ENCODE results near the gene FAHD1. TPM values are rescaled to one million over a fixed set of nuclear protein-coding genes. Genes with fewer than 3 reads are reported as not detected.

Gene FAHD1
- total RNA-seq, 2 donors from 2014 or later = 14.4 to 17.5 TPM

GRCh38 chr16:1800701-1801100 lies 26.3 kb upstream of the FAHD1 start:
- no peak for ATAC-seq (ENCODE audit: insufficient number of reproducible peaks, low FRiP score, low read depth)
- H3K27me3 ChIP-seq (replicated peaks; ENCODE audit: insufficient read depth) = no peaks in the 10 kb centered on the region
- TF ChIP-seq CTCF (IDR thresholded peaks at IDR 0.05) = no peak
- no peak overlapping the region for H3K4me3 ChIP-seq
- no peak overlapping the region for H3K27ac ChIP-seq
- no peaks in the 10 kb centered on the region for H3K36me3 ChIP-seq
- H3K9me3 ChIP-seq = no peaks in the 10 kb centered on the region
- DNase-seq (ENCODE audit: low spot score) = no peak
- H3K4me1 ChIP-seq (ENCODE audit: control insufficient read depth in 1 of 2, low read depth in 2 of 2) = no peaks in the 10 kb centered on the region

GRCh38 chr16:1807626-1808025 lies 19.4 kb upstream of the FAHD1 start:
- no peak overlapping the region for H3K4me3 ChIP-seq
- H3K9me3 ChIP-seq = no peaks in the 10 kb centered on the region
- ATAC-seq (ENCODE audit: insufficient number of reproducible peaks, low FRiP score, low read depth) = no peak
- H3K36me3 ChIP-seq = peaks cover 30% of the 10 kb centered on the region
- DNase-seq (ENCODE audit: low spot score) = no peak
- no peaks in the 10 kb centered on the region for H3K4me1 ChIP-seq (ENCODE audit: control insufficient read depth in 1 of 2, low read depth in 2 of 2)
- TF ChIP-seq CTCF (IDR thresholded peaks at IDR 0.05) = no peak
- H3K27ac ChIP-seq = no peak overlapping the region
- no peaks in the 10 kb centered on the region for H3K27me3 ChIP-seq (replicated peaks; ENCODE audit: insufficient read depth)

- H3K27me3 ChIP-seq (replicated peaks; ENCODE audit: insufficient read depth) = no peaks in the 10 kb centered on the region
- TF ChIP-seq CTCF (IDR thresholded peaks at IDR 0.05) = no peak
- no peaks in the 10 kb centered on the region for H3K4me1 ChIP-seq (ENCODE audit: control insufficient read depth in 1 of 2, low read depth in 2 of 2)
- H3K9me3 ChIP-seq = no peaks in the 10 kb centered on the region
- no peak overlapping the region for H3K4me3 ChIP-seq
- no peak overlapping the region for H3K27ac ChIP-seq
- H3K36me3 ChIP-seq = peaks cover 32% of the 10 kb centered on the region
- no peak for DNase-seq (ENCODE audit: low spot score)
- ATAC-seq (ENCODE audit: insufficient number of reproducible peaks, low FRiP score, low read depth) = no peak
Measured at GRCh38 chr16:1808691-1809090, 18.3 kb upstream of the FAHD1 start.

- H3K4me1 ChIP-seq (ENCODE audit: control insufficient read depth in 1 of 2, low read depth in 2 of 2) = no peaks in the 10 kb centered on the region
- H3K36me3 ChIP-seq = peaks cover 34% of the 10 kb centered on the region
- H3K4me3 ChIP-seq = no peak overlapping the region
- no peaks in the 10 kb centered on the region for H3K27me3 ChIP-seq (replicated peaks; ENCODE audit: insufficient read depth)
- H3K9me3 ChIP-seq = no peaks in the 10 kb centered on the region
- DNase-seq (ENCODE audit: low spot score) (no peak), ATAC-seq (ENCODE audit: insufficient number of reproducible peaks, low FRiP score, low read depth) (no peak)
- no peak overlapping the region for H3K27ac ChIP-seq
- TF ChIP-seq CTCF (IDR thresholded peaks at IDR 0.05) = no peak
Measured at GRCh38 chr16:1809281-1809801, 17.7 kb upstream of the FAHD1 start.

- Histone ChIP-seq H3K36me3 (peaks cover 34% of the 10 kb centered on the region), H3K27me3 (replicated peaks; ENCODE audit: insufficient read depth) (no peaks in the 10 kb centered on the region), H3K4me1 (ENCODE audit: control insufficient read depth in 1 of 2, low read depth in 2 of 2) (no peaks in the 10 kb centered on the region), H3K9me3 (no peaks in the 10 kb centered on the region), H3K27ac (no peak overlapping the region), H3K4me3 (no peak overlapping the region)
- ATAC-seq (ENCODE audit: insufficient number of reproducible peaks, low FRiP score, low read depth) (no peak), DNase-seq (ENCODE audit: low spot score) (no peak)
- TF ChIP-seq CTCF (IDR thresholded peaks at IDR 0.05) = no peak
Measured at GRCh38 chr16:1810106-1810505, 16.9 kb upstream of the FAHD1 start.

Data from thoracic aorta (tissue), 2 donors.